Cardiac fibroblast (primary cell): ENCODE results near the gene LHCGR.

ENCODE experiments used
- DNase-seq, 2 donors: peaks; one replicate each; pipeline versions ENCODE4 v3.0.0 to v3.0.0-alpha.2; 2010; ENCODE audit warnings: low read depth in 2 of 2
- H3K4me3 ChIP-seq, 2 donors: replicated peaks in 1 of 2; 1 replicate in 1 of 2; 2 replicates in 1 of 2; pipeline ENCODE4 v1.5.1; 2011; ENCODE audit warnings: low read depth in 2 of 2, low read length in 2 of 2, mild to moderate bottlenecking in 2 of 2, moderate library complexity in 1 of 2
- TF ChIP-seq, protein P1 (sequence below): IDR thresholded peaks from one replicate; pipeline ENCODE4 v1.5.1; 2011; ENCODE audit warnings: low read depth, mild to moderate bottlenecking, low read length, inconsistent platforms

LHCGR gene

DNA sequence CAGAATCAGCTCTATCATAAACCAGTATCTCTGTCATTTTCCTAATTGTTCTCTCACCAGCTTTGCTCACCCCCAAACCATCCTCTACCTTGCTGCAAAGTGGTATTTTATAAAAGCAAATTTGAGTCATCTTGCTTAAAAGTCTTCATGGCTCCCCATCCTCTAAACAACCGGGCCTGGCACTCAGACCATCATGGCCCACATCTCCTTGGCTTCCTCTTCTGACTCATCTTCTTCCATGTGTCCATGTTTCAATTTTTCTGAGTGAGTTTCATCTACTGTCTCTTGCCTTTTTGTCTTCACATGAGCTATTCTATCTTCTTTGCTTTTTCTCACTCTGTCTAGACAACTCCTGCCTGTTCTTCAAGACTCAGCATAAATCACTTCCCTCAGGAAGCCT lies 58.6 kb downstream of the LHCGR start:
- TF ChIP-seq, protein P1, sequence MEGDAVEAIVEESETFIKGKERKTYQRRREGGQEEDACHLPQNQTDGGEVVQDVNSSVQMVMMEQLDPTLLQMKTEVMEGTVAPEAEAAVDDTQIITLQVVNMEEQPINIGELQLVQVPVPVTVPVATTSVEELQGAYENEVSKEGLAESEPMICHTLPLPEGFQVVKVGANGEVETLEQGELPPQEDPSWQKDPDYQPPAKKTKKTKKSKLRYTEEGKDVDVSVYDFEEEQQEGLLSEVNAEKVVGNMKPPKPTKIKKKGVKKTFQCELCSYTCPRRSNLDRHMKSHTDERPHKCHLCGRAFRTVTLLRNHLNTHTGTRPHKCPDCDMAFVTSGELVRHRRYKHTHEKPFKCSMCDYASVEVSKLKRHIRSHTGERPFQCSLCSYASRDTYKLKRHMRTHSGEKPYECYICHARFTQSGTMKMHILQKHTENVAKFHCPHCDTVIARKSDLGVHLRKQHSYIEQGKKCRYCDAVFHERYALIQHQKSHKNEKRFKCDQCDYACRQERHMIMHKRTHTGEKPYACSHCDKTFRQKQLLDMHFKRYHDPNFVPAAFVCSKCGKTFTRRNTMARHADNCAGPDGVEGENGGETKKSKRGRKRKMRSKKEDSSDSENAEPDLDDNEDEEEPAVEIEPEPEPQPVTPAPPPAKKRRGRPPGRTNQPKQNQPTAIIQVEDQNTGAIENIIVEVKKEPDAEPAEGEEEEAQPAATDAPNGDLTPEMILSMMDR: no peak
- H3K4me3 ChIP-seq: no peak overlapping the region
- DNase-seq: no peak

DNA sequence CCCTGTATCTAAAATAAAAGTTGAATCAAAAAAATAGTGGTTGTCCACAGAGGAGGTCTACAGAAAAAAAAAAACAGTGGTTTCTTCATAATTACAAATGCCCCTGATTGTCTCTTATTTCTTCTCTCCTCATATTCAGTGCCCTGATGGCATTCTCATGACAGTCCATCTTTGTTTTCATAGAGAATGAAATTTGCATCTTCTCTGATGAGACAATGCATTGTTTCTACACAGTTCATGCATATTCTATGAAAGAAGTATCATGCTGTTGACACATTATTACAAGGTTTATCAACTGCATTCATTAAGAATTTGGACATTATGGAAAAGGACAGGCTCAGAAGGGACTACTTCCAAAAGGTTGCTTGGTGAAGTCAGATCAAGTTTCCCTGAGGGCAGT lies 59.5 kb downstream of the LHCGR start:
- DNase-seq: no peak
- TF ChIP-seq, protein P1: no peak
- H3K4me3 ChIP-seq: no peak overlapping the region

DNA sequence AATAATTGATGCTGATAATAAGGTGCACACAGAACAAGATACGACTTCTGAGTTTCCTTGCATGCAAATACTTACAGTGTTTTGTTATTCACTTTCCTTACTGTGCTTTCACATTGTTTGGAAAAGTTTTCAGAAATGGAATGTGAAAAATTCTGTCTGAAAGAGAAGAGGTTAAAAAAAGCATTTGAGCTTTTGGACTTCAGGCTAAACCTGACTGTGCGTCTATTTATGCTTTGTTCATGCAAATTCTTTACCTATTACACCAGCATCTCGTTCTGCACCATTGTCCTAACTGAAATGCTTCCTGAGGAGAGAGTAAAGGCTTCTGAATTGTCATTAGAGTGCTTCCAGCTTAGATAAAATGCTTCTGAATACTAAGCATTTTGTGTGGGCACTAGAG lies 61.4 kb downstream of the LHCGR start:
- TF ChIP-seq, protein P1: no peak
- no peak overlapping the region for H3K4me3 ChIP-seq
- DNase-seq: peak; percentile 19 to 38

DNA sequence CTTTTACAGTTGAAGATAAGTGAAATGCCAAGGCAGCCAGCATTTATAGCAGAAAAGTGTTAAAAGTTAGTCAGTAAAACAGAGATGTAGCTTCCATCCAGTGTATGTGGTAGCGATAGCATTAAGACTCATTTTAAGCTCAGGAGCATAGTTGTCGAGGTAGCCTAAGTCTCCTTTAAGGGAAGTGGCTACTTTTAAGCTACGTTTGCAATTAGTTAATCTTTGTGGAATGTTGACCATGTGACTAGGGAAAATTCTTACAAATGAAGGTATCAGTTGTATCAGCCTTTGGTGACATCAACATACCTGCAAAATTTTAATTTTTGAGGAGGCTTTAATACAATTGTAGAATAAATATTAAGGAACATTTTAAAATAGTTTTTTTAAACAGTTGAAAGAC lies 61.9 kb downstream of the LHCGR start:
- TF ChIP-seq, protein P1: no peak
- DNase-seq: peak in 1 of 2 donors; percentile 18

DNA sequence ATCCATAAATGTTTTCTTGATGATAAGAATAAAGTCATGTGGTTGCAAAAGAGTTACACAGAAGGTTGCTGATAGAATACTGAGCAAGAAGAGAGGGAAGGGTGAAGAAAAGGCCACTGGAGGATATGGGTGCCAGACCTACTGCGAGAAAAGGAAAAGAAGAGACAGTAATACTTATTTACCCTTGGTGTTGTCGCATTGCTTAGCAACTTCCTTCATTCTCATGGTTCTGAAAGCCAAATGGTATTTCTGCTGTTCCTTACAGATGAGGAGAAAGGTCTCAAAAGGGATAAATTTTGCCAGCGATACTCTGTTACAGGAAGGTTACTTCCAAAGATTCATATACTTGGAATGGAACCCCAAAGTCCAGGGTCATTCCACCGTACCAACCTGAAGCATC lies 62.5 kb downstream of the LHCGR start:
- TF ChIP-seq, protein P1: no peak
- no peak overlapping the region for H3K4me3 ChIP-seq
- DNase-seq: no peak

More for the DNA sequence above, 61.9 kb downstream of the LHCGR start:
- no peak overlapping the region for H3K4me3 ChIP-seq

DNA sequence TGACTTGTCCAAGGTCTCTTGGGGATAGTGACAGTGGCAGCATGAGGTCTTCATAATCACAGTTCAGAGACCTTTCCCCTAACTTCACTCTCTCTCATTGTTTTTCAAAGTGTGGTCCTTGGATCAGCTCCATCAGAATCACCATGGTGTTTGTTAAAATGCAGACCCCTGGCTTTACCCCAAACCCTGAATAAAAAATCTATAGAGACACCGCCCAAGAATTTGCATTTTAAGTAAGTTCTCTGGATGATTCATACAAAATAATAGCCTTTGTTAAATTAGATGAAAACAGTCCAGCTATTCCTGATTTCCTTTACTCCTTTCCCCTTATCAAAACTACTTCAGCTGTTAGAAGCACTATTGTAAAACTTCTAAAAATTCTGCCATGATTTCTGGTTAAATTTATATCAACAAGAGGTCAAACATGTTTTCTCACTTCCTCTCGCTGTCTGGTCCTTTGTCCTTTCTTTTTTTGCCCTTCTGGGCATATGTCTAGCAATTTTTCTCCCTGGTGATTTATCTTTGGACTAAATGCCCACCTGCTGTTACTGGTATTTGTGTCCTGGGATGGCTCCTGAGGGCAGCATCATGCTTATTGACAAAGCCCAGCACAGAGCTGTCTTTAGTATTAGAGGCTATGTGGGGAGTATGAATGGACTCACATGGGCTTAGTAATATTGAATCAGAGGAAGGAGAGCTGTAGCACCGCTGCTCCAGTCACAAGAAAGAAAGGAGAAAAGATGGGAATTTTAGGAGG lies 63.4 kb downstream of the LHCGR start:
- DNase-seq: no peak
- TF ChIP-seq, protein P1: no peak
- H3K4me3 ChIP-seq: no peak overlapping the region

DNA sequence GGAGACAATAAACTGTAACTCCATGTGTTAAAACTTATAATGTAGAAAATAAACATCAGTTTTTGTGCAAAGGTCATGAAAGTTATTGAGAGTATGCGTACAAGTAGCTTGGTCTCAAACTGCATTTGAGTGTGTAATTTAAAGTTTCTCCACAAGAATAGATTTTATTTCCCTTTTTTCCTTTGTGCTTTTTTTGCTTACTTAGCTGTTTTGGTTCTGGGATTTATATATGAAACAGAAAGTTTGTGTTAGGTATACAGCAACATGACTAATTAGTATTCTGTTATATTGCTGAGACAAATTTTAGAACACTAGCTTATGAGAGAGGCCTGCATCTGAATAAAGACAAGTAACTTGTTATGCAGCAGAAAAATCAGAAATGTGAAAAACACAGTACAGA lies 70.4 kb downstream of the LHCGR start:
- no peak for DNase-seq
- TF ChIP-seq, protein P1: no peak
- H3K4me3 ChIP-seq: no peak overlapping the region
